Heart left ventricle (tissue), 16 donors: ENCODE results near the gene LRP1B. TPM values are rescaled to one million over a fixed set of nuclear protein-coding genes. Genes with fewer than 3 reads are reported as not detected.

ENCODE experiments used
- ATAC-seq, 4 donors: fragments of 200-7000 bp; cut with Tn5 transposase; one replicate each; pipeline ENCODE4 v1.9.1; 2020 to 2022; ENCODE audit warnings: moderate library complexity in 4 of 4, mild to moderate bottlenecking in 3 of 4, moderate number of reproducible peaks in 1 of 4
- DNase-seq, 5 donors: peaks; one replicate each; pipeline ENCODE4 v3.0.0-alpha.2; 2020
- H3K27ac ChIP-seq, 12 donors: fragments of 200-600 bp; sonication (generic) in 4 of 12; one replicate each; pipeline versions ENCODE4 v1.5.0 to v1.8.0; 2016 to 2022; ENCODE audit warnings: mild to moderate bottlenecking in 2 of 12
- H3K27me3 ChIP-seq, 9 donors: fragments of 200-600 bp; sonication (generic) in 2 of 9; one replicate each; pipeline versions ENCODE4 v1.5.1 to v1.8.0; 2016 to 2022; ENCODE audit warnings: mild to moderate bottlenecking in 3 of 9
- H3K36me3 ChIP-seq, 9 donors: fragments of 200-600 bp; sonication (generic) in 2 of 9; one replicate each; pipeline versions ENCODE4 v1.5.0 to v1.8.0; 2018 to 2022; ENCODE audit warnings: mild to moderate bottlenecking in 2 of 9
- H3K4me1 ChIP-seq, 12 donors: fragments of 200-600 bp; sonication (generic) in 4 of 12; one replicate each; pipeline versions ENCODE4 v1.5.0 to v1.8.0; 2016 to 2022; ENCODE audit warnings: mild to moderate bottlenecking in 3 of 12
- H3K4me3 ChIP-seq, 12 donors: fragments of 200-600 bp; sonication (generic) in 4 of 12; one replicate each; pipeline versions ENCODE4 v1.5.0 to v1.8.0; 2017 to 2022; ENCODE audit warnings: mild to moderate bottlenecking in 9 of 12, moderate library complexity in 4 of 12
- H3K9me3 ChIP-seq, 12 donors: fragments of 200-600 bp; sonication (generic) in 4 of 12; one replicate each; pipeline versions ENCODE4 v1.5.0 to v1.8.0; 2016 to 2022; ENCODE audit warnings: mild to moderate bottlenecking in 1 of 12
- POLR2A ChIP-seq, 2 donors: fragments of 450-650 bp; IDR thresholded peaks; one replicate each; pipeline ENCODE4 v1.6.1; 2017; ENCODE audit warnings: antibody characterized with exemption in 2 of 2, mild to moderate bottlenecking in 2 of 2, moderate library complexity in 2 of 2
- WGBS, 4 donors: extraction: QIAGEN DNeasy Blood & Tissue Kit in 2 of 4; methylation state at CpG; one replicate each; pipeline versions ENCODE4 v1.1.5 to v1.1.7; 2013 to 2018; 5-methylcytosine and 5-hydroxymethylcytosine counted together
- intact Hi-C, 10 donors: fragments of 100-400 bp; cut with DNase I; formaldehyde crosslinking; loops; one replicate each; pipeline versions ENCODE4 v1.11.1 to v1.14.2; 2022
- polyA plus RNA-seq, 2 donors: library from polyadenylated mRNA; stranded (reverse); fragments of 200-250 nt; gene quantifications; one replicate each; pipeline ENCODE4 v1.2.3, GENCODE V29; 2013
- total RNA-seq, 9 donors: library from RNA; depleted of rRNA in 2 of 9; stranded (reverse); fragments of >200 nt in 2 of 9; fragmentation: NEBNext Ultra II Directional in 3 of 9; extraction: Animal tissue kit (Norgen Biotek cat#: 25700) in 3 of 9; gene quantifications; one replicate each; pipeline versions ENCODE4 v1.1.0 to v1.2.4, GENCODE V29; 2016 to 2023
- TF ChIP-seq, protein P1 (sequence below), 12 donors: fragments of 200-600 bp; sonication (generic) in 4 of 12; IDR thresholded peaks; one replicate each; pipeline versions ENCODE4 v1.5.0 to v1.8.0; 2018 to 2022; ENCODE audit warnings: antibody characterized with exemption in 12 of 12, mild to moderate bottlenecking in 5 of 12
- donor health status: ischemic (EF 13 %, LVEDD 7.1; RV severe dilation, severe dysfunction).
- donor health status: healthy with polysubstance abuse.
- donor health status: DM: no; HTN: yes; CAD: no.
- donor health status: DM: no; HTN: no; CAD: no.
- donor health status: ischemic (EF 25% LVEDD 6.9; RV normal size, moderate dysfunction).
- donor health status: ischemic (EF 25% LVEDD 5.7; RV mildly dilated, moderate dysfunction).
- donor health status: healthy.
- donor health status: DM: yes; HTN: yes; CAD: no.
- donor health status: ischemic (EF 35%, LVEDD 5.7; RV mildly dilated, moderate dysfunction).
- donor health status: nonischemic (EF 11% LVEDD 7.7; RV severe dilation, severe dysfunction).
- donor health status: DM: yes; HTN: yes; CAD: no.
- donor health status: PGD.
- donor health status: ischemic (EF 29% LVEDD 5.4; RV normal size, mild dysfunction).
- donor health status: nonischemic (EF 23%, LVEDD 6.1; RV moderate dilation, normal function).

LRP1B gene
- total and polyA plus RNA-seq, 11 donors, result 0.01 to 0.19 (median 0.11) TPM; not detected in 2

DNA sequence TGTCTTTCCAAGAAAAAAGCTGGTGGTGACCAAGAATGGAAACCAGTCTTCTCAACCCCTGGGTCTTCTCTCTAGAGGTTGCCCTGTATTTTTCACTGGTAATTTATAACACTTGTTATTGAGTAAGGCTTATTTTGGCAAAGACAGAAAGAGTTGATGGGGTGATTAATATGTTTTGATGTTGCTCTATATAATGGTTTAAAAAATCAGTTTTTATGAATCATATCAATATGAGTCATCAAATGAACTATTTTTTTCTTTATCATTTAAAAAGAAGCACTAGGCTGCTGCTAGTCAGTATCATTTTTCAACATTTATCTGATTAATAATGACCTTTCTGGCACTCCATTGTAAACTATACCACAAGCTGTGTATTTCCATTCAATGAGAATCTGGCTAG is 1142.2 kb downstream of the LRP1B start:
- DNase-seq (no peak), ATAC-seq (no peak)
- no peaks in the 10 kb centered on the region for H3K36me3 ChIP-seq
- intact Hi-C loops, result no loop called here
- no peaks in the 10 kb centered on the region for H3K27me3 ChIP-seq
- H3K9me3 ChIP-seq, result no peaks in the 10 kb centered on the region
- TF ChIP-seq, protein P1, sequence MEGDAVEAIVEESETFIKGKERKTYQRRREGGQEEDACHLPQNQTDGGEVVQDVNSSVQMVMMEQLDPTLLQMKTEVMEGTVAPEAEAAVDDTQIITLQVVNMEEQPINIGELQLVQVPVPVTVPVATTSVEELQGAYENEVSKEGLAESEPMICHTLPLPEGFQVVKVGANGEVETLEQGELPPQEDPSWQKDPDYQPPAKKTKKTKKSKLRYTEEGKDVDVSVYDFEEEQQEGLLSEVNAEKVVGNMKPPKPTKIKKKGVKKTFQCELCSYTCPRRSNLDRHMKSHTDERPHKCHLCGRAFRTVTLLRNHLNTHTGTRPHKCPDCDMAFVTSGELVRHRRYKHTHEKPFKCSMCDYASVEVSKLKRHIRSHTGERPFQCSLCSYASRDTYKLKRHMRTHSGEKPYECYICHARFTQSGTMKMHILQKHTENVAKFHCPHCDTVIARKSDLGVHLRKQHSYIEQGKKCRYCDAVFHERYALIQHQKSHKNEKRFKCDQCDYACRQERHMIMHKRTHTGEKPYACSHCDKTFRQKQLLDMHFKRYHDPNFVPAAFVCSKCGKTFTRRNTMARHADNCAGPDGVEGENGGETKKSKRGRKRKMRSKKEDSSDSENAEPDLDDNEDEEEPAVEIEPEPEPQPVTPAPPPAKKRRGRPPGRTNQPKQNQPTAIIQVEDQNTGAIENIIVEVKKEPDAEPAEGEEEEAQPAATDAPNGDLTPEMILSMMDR (IDR thresholded peaks at IDR 0.05), result no peak
- TF ChIP-seq POLR2A (IDR thresholded peaks at IDR 0.05), result no peak
- H3K4me1 ChIP-seq, result no peaks in the 10 kb centered on the region
- no peak overlapping the region for H3K4me3 ChIP-seq
- no peak overlapping the region for H3K27ac ChIP-seq

DNA sequence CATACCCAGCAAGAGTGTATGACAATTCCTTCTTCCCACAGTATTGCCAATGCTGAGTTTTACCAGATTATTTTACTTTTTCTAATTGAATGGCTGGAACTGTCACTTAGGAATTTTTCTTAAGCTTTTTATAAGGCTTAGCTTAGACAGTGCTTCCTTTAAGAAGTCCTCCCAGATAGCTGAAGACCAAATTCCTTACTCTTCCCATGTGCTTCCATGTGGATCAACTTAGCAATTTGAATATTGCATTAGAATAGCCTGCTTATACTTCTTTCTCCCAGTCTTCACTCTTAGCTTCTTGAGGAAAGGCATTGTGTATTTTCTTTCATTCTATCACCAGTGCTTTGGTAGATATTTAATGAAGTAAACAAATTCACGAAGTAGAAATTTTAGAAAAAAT is 1144.4 kb downstream of the LRP1B start:
- Histone ChIP-seq H3K36me3 (no peaks in the 10 kb centered on the region), H3K9me3 (no peaks in the 10 kb centered on the region), H3K27ac (no peak overlapping the region), H3K4me1 (no peaks in the 10 kb centered on the region), H3K4me3 (no peak overlapping the region), H3K27me3 (no peaks in the 10 kb centered on the region)
- TF ChIP-seq, protein P1 (IDR thresholded peaks at IDR 0.05), result no peak
- TF ChIP-seq POLR2A (IDR thresholded peaks at IDR 0.05), result no peak
- DNase-seq (no peak), ATAC-seq (no peak)
- 63 to 83% (median 80%) methylated on average over 1 of the region's 1 CpG for WGBS, 4 donors
- intact Hi-C loops, result no loop called here

DNA sequence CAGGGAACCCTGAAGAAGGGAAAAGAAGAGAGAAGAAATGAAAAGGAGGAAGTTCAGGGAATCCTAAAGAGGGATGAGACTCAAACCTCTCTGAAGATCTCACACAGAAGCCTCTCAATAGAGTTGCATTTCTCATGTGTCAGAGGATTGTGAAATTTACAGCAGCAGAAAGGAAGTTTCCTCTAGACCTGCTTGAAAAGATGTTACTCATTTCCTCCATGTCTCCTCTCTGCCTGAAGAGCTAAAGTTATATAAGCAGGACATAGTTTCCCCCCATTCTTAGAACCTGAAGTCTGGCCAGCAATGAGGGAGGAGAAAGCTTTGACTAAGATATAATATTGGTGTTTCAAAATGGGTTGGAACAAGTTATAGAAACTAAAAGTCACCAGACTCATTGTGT is 1155.6 kb downstream of the LRP1B start:
- TF ChIP-seq, protein P1 (IDR thresholded peaks at IDR 0.05), result no peak
- no peak for TF ChIP-seq POLR2A (IDR thresholded peaks at IDR 0.05)
- Histone ChIP-seq H3K27ac (no peak overlapping the region), H3K4me3 (no peak overlapping the region), H3K36me3 (no peaks in the 10 kb centered on the region), H3K27me3 (no peaks in the 10 kb centered on the region), H3K9me3 (no peaks in the 10 kb centered on the region), H3K4me1 (no peaks in the 10 kb centered on the region)
- intact Hi-C loops, result no loop called here
- DNase-seq (no peak), ATAC-seq (no peak)

DNA sequence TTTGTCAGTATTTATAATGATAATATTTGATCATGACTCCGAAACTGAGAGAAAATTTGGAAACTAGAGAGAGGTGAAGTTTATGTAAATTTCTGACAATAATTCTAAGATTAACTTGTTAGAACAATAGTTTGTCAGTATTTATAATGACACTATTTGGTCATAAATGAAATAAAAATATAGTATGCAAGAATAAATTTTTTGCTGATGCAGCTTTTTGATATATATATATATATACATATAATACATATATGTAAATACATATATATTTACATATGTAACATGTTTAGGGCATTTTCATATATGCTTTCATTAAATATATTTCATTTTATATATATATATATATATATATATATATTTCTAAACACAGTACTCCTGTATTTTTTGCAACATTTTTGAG is 1158.1 kb downstream of the LRP1B start:
- Histone ChIP-seq H3K4me1 (no peaks in the 10 kb centered on the region), H3K27ac (no peak overlapping the region), H3K27me3 (no peaks in the 10 kb centered on the region), H3K36me3 (no peaks in the 10 kb centered on the region), H3K4me3 (no peak overlapping the region), H3K9me3 (no peaks in the 10 kb centered on the region)
- intact Hi-C loops, result no loop called here
- ATAC-seq (no peak), DNase-seq (no peak)
- TF ChIP-seq, protein P1 (IDR thresholded peaks at IDR 0.05), result no peak
- TF ChIP-seq POLR2A (IDR thresholded peaks at IDR 0.05), result no peak
- 86 to 91% (median 87%) methylated on average over 1 of the region's 1 CpG for WGBS, 4 donors
